AG04449 (cell line): ENCODE measurements around the gene RHEB.

Experiments
- CTCF ChIA-PET: fragments of 350-600 bp; formaldehyde crosslinking; extraction: SDS; loops from one replicate; lab custom pipeline; 2021; ENCODE audit warnings: antibody characterized with exemption; lab: Yijun Ruan, JAX
- POLR2A ChIA-PET: fragments of 400-600, 350-600 bp; formaldehyde crosslinking; extraction: SDS; loops from one replicate; lab custom pipeline; 2020; ENCODE audit warnings: antibody characterized with exemption, inconsistent platforms; lab: Yijun Ruan, JAX
- DNase-seq: peaks from one replicate; pipeline ENCODE4 v3.0.0-alpha.2; 2010; ENCODE audit warnings: low read depth, low spot score
- H3K4me3 ChIP-seq: 2 replicates; pipeline ENCODE4 v1.5.1; 2011; ENCODE audit warnings: low read depth, mild to moderate bottlenecking, control low read depth, low read length
- CTCF ChIP-seq: IDR thresholded peaks from one replicate; pipeline ENCODE4 v1.5.1; 2011; ENCODE audit warnings: mild to moderate bottlenecking, moderate library complexity, low read length, control low read depth, inconsistent platforms; ENCODE audit not compliant: insufficient read depth; ENCODE audit errors: missing control alignments

Gene RHEB

GRCh38 chr7:151442776-151443496 is 76.8 kb downstream of the RHEB start:
- no peak for TF ChIP-seq CTCF
- ChIA-PET CTCF (interaction anchor here (1.3 to 14.9 kb wide), 3 partner anchors 72 to 341 kb away, joined by 3 to 270 read pairs (median 124); no protein-coding TSS in a partner anchor), POLR2A (no interaction called here)
- DNase-seq = no peak
- no peak overlapping the region for H3K4me3 ChIP-seq

- CTCF ChIA-PET = interaction anchor here (1.0 to 14.9 kb wide), 6 partner anchors 8 to 137 kb away, joined by 3 to 270 read pairs (median 4); no protein-coding TSS in a partner anchor
These were observed 78.8 kb downstream of the RHEB start for GRCh38 chr7:151440799-151441445.

GRCh38 chr7:151439855-151440798 is 79.6 kb downstream of the RHEB start, which contains the start of gene CRYGN:
TSS of gene CRYGN (minus strand) at chr7:151440141. CDS start at chr7:151439917, 224 bp downstream.
- no peak within 1 kb of the TSS; the same call in 1 of the 2 replicates for H3K4me3 ChIP-seq
- POLR2A ChIA-PET = no interaction called here
- no peak for DNase-seq
- no peak for TF ChIP-seq CTCF
- CTCF ChIA-PET = interaction anchor here (0.6 to 14.9 kb wide), 8 partner anchors 9 to 331 kb away, joined by 3 to 270 read pairs (median 4); no protein-coding TSS in a partner anchor

More at GRCh38 chr7:151440799-151441445, 78.8 kb downstream of the RHEB start:
- no peak for DNase-seq
- POLR2A ChIA-PET = no interaction called here
- no peak overlapping the region for H3K4me3 ChIP-seq
- TF ChIP-seq CTCF = no peak

DNA sequence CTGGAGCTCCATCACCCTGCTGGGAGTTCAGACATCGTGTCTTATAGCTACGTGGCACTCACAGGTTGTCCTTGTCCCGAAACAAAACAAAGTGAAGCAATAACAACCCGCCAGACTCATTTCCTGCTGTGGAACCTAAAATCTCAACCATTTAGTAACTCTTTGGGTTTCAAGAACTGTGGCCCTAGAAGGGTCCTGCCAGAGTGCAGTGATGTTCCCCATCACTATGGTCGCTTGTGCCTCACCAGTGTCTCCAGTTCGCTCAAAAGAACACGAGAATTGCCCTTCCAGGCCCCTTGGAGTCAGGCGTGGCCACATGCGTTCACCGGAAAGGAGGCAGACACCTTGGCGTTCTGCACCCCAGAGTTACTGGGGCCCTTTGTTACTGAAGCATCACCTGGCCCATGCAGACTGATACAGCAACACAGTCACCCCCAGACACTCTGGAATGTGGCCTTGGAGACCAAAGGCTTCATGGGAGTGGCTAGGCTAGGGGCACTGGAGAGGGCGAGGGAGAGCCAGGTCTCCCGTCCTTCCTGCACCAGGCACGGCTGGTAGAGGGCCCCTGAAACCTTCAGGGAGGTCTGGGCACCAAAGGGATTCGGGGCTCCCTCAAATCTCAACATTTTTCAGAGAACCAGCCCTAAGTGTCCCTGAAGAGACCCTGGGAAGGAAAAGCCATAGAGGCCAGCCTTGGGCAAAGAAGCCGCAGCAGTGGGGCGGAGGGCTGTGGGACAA is 80.7 kb downstream of the RHEB start:
- CTCF ChIA-PET = interaction anchor here (1.1 to 6.5 kb wide), 3 partner anchors 10 to 124 kb away, joined by 4 to 58 read pairs (median 4); no protein-coding TSS in a partner anchor
- TF ChIP-seq CTCF = no peak

GRCh38 chr7:151437866-151438516 is 81.7 kb downstream of the RHEB start:
- POLR2A ChIA-PET = no interaction called here
- no peak for DNase-seq
- H3K4me3 ChIP-seq = no peak overlapping the region
- TF ChIP-seq CTCF = no peak
- CTCF ChIA-PET = interaction anchor here (0.7 to 6.5 kb wide), 6 partner anchors 9 to 123 kb away, joined by 3 to 58 read pairs (median 4); no protein-coding TSS in a partner anchor

More for the DNA sequence above, 80.7 kb downstream of the RHEB start:
- DNase-seq = no peak
- H3K4me3 ChIP-seq = no peak overlapping the region
- POLR2A ChIA-PET = no interaction called here
